ENCODE results near the gene SCCPDH. TPM values are rescaled to one million over a fixed set of nuclear protein-coding genes. Genes with fewer than 3 reads are reported as not detected.
A peak's percentile ranks its signal among the peaks of the same experiment; 100 is the strongest.
"Not testable (repeated sequence)": the region's sequence is repeated elsewhere in the genome, so short reads cannot be mapped to it uniquely, and the experiment has no call there.

The SCCPDH gene
- total and polyA plus RNA-seq, 5 donors from 2014 or later = 1.5 to 5.0 (median 3.3) TPM

DNA sequence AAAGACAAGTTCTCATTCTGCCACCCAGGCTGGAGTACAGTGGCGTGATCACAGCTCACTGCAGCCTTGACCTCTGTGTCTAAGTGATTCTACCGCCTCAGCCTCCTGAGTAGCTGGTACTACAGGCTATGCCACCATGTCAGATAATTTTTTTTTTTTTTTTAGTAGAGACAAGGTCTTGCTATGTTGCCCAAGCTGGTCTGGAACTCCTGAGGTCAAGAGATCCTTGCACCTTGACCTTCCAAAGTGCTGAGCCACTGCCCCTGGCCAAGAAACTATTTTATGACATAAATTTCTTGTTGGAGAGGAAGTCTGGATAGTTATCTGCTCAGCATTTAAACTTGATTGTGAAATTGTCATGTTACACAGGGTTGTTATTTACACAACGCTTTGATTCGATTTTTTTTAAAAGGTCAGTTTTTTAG lies 2.1 kb downstream of the SCCPDH start:
- no peak overlapping the region for H3K27ac Mint-ChIP-seq

DNA sequence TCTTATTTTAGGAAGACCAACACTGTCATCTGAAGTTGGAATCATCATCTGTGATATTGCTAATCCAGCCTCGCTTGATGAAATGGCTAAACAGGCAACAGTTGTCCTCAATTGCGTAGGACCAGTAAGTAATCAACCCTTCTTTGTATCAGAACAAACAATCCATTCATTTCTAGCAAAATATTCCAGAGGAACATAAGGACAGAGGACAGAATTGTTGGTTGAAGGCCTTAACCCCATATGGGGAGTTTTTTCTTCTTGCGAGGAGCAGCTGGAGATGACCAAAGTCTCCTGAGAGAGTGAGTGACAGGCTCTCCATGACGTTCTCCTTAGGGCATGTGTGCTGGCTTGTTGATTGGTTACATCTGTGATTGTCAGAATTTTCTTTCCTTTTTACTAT lies 2.7 kb downstream of the SCCPDH start:
- H3K4me1 ChIP-seq (ENCODE audit: control insufficient read depth, insufficient read depth, low read length, poor library complexity, severe bottlenecking) = peaks cover 12% of the 10 kb centered on the region
- peaks cover 7% of the 10 kb centered on the region for H3K27me3 ChIP-seq (ENCODE audit: control insufficient read depth, insufficient read depth, low read length)
- no peak overlapping the region for H3K27ac ChIP-seq (ENCODE audit: insufficient read depth, low read length, poor library complexity, severe bottlenecking)
- DNase-seq = no peak
- peaks cover 5 to 6% of the 10 kb centered on the region in 2 experiments for H3K9me3 ChIP-seq (ENCODE audit: control insufficient read depth in 2 of 2, low read length in 2 of 2)
- peaks cover 4 to 13% (median 7%) of the 10 kb centered on the region in 4 donors for H3K4me1 Mint-ChIP-seq
- no peaks in the 10 kb centered on the region for H3K36me3 ChIP-seq (ENCODE audit: control insufficient read depth, insufficient read depth, low read length)
- H3K4me3 ChIP-seq (ENCODE audit: low read depth, low read length) = no peak overlapping the region
- H3K36me3 Mint-ChIP-seq = peaks cover 19% of the 10 kb centered on the region
- ATAC-seq (ENCODE audit: low read depth in 2 of 2) = no peak
- H3K4me3 Mint-ChIP-seq = no peak overlapping the region
- no peak overlapping the region for H3K27ac Mint-ChIP-seq
- H3K9me3 Mint-ChIP-seq = peaks cover 0 to 20% (median 11%) of the 10 kb centered on the region in 7 donors
- H3K27me3 Mint-ChIP-seq = peaks cover 16% of the 10 kb centered on the region

More for the DNA sequence above, 2.1 kb downstream of the SCCPDH start:
- Histone ChIP-seq H3K4me1 (ENCODE audit: control insufficient read depth, insufficient read depth, low read length, poor library complexity, severe bottlenecking) (peaks cover 12% of the 10 kb centered on the region), H3K9me3 (ENCODE audit: control insufficient read depth in 2 of 2, low read length in 2 of 2) (peaks cover 5 to 7% of the 10 kb centered on the region in 2 experiments), H3K4me3 (ENCODE audit: low read depth, low read length) (no peak overlapping the region), H3K36me3 (ENCODE audit: control insufficient read depth, insufficient read depth, low read length) (no peaks in the 10 kb centered on the region), H3K27me3 (ENCODE audit: control insufficient read depth, insufficient read depth, low read length) (peaks cover 7% of the 10 kb centered on the region), H3K27ac (ENCODE audit: insufficient read depth, low read length, poor library complexity, severe bottlenecking) (no peak overlapping the region)
- peaks cover 0 to 20% (median 11%) of the 10 kb centered on the region in 7 donors for H3K9me3 Mint-ChIP-seq
- no peak for DNase-seq
- no peak for ATAC-seq (ENCODE audit: low read depth in 2 of 2)
- peak overlapping the region in 1 of 4 donors; percentile 90 for H3K4me3 Mint-ChIP-seq
- H3K27me3 Mint-ChIP-seq = peaks cover 17% of the 10 kb centered on the region
- H3K36me3 Mint-ChIP-seq = peaks cover 17% of the 10 kb centered on the region
- peaks cover 4 to 13% (median 7%) of the 10 kb centered on the region in 4 donors for H3K4me1 Mint-ChIP-seq

DNA sequence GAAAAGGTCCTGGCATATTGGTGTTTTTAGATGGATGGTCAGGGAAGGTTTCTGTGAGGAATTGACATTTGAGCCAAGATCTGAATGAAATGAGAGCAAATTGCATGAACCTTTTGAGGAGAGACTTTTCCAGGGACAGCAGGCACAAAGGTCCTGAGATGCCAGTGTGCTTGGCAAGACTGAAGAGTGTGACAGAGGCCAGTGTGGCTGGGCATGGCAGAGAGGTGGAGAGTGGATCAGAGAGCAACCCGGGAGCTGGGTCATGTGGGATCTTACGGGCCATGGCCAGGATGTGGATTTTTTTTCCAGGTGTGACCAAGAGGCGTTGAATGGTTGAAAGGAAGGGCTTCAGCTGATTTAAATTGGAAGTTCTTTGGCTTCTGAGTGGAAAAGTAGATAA lies 3.4 kb downstream of the SCCPDH start:
- Mint-ChIP-seq H3K4me3 (no peak overlapping the region), H3K36me3 (peaks cover 22% of the 10 kb centered on the region), H3K27ac (no peak overlapping the region), H3K27me3 (peaks cover 12% of the 10 kb centered on the region), H3K9me3 (peaks cover 0 to 20% (median 8%) of the 10 kb centered on the region in 7 donors), H3K4me1 (peaks cover 4 to 13% (median 7%) of the 10 kb centered on the region in 4 donors)
- H3K36me3 ChIP-seq (ENCODE audit: control insufficient read depth, insufficient read depth, low read length) = no peaks in the 10 kb centered on the region
- no peak overlapping the region for H3K4me3 ChIP-seq (ENCODE audit: low read depth, low read length)
- H3K27ac ChIP-seq (ENCODE audit: insufficient read depth, low read length, poor library complexity, severe bottlenecking) = no peak overlapping the region
- peaks cover 5% of the 10 kb centered on the region for H3K27me3 ChIP-seq (ENCODE audit: control insufficient read depth, insufficient read depth, low read length)
- peaks cover 12% of the 10 kb centered on the region for H3K4me1 ChIP-seq (ENCODE audit: control insufficient read depth, insufficient read depth, low read length, poor library complexity, severe bottlenecking)
- DNase-seq = no peak
- no peak for ATAC-seq (ENCODE audit: low read depth in 2 of 2)
- peaks cover 5% of the 10 kb centered on the region in 2 experiments for H3K9me3 ChIP-seq (ENCODE audit: control insufficient read depth in 2 of 2, low read length in 2 of 2)

DNA sequence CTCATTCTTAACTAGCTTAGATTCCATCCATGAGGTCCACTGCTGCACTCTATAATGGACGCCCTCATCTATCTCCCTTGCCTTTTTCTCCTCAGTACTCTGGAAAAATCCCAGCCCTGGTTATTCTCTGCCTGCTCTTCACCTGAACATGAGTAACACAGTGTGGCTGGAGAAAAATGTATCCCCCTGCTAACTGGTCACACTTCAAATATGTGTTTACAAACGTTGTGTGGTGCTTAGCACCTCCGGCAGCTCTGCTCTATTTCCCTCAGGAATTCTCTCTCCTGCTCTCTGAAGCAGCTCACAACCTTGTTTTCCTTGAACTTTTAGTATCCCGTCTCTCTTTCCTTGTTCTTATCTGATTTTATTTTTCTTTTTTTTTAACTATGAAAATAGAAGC lies 4.1 kb downstream of the SCCPDH start:
- no peak overlapping the region for H3K27ac ChIP-seq (ENCODE audit: insufficient read depth, low read length, poor library complexity, severe bottlenecking)
- Mint-ChIP-seq H3K9me3 (peaks cover 0 to 20% (median 8%) of the 10 kb centered on the region in 7 donors), H3K36me3 (peaks cover 22% of the 10 kb centered on the region), H3K4me3 (no peak overlapping the region), H3K27ac (no peak overlapping the region), H3K27me3 (peaks cover 7% of the 10 kb centered on the region), H3K4me1 (peaks cover 4 to 13% (median 7%) of the 10 kb centered on the region in 4 donors)
- no peak overlapping the region for H3K4me3 ChIP-seq (ENCODE audit: low read depth, low read length)
- H3K36me3 ChIP-seq (ENCODE audit: control insufficient read depth, insufficient read depth, low read length) = no peaks in the 10 kb centered on the region
- no peaks in the 10 kb centered on the region for H3K27me3 ChIP-seq (ENCODE audit: control insufficient read depth, insufficient read depth, low read length)
- peaks cover 5% of the 10 kb centered on the region in 2 experiments for H3K9me3 ChIP-seq (ENCODE audit: control insufficient read depth in 2 of 2, low read length in 2 of 2)
- peaks cover 12% of the 10 kb centered on the region for H3K4me1 ChIP-seq (ENCODE audit: control insufficient read depth, insufficient read depth, low read length, poor library complexity, severe bottlenecking)
- no peak for DNase-seq
- no peak for ATAC-seq (ENCODE audit: low read depth in 2 of 2)

DNA sequence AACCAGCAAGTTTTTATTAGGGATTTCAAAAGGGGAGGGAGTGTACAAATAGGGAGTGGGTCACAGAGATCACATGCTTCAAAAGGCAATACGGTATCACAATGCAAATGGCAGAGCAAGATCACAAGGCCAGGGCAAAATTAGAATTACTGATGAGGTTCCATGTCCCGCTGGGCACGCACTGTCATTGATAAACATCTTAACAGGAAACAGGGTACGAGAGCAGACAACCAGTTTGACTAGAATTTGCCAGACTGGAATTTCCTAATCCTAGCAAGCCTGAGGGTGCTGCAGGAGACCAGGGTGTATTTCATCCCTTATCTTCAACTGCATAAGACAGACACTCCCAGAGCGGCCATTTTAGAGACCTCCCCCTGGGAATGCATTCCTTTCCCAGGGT lies 4.8 kb downstream of the SCCPDH start:
- not testable (repeated sequence) for H3K4me1 ChIP-seq (ENCODE audit: control insufficient read depth, insufficient read depth, low read length, poor library complexity, severe bottlenecking); ATAC-seq (ENCODE audit: low read depth in 2 of 2); H3K27ac Mint-ChIP-seq; H3K4me1 Mint-ChIP-seq; H3K27me3 Mint-ChIP-seq; DNase-seq; H3K4me3 Mint-ChIP-seq; H3K36me3 ChIP-seq (ENCODE audit: control insufficient read depth, insufficient read depth, low read length); H3K27me3 ChIP-seq (ENCODE audit: control insufficient read depth, insufficient read depth, low read length); H3K4me3 ChIP-seq (ENCODE audit: low read depth, low read length); H3K27ac ChIP-seq (ENCODE audit: insufficient read depth, low read length, poor library complexity, severe bottlenecking); H3K9me3 ChIP-seq (ENCODE audit: control insufficient read depth in 2 of 2, low read length in 2 of 2)
- Mint-ChIP-seq H3K9me3 (peaks cover 0 to 20% (median 8%) of the 10 kb centered on the region in 7 donors), H3K36me3 (peaks cover 22% of the 10 kb centered on the region)

DNA sequence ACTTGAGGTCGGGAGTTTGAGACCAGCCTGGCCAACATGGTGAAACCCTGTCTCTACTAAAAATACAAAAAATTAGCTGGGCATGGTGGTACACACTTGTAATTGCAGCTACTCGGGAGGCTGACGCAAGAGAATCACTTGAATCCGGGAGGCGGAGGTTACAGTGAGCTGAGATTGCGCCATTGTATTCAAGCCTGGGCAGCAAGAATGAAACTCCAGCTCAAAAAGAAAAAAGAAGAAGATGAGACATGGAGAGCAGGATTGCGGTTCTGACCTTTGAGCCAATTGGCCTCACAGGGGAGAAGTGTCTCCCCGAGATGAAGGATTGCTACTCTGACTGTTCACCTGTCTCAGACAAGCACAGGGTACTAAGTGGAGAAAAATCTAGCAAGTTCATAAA lies 6.6 kb downstream of the SCCPDH start:
- DNase-seq (no peak), ATAC-seq (ENCODE audit: low read depth in 2 of 2) (no peak)
- H3K9me3 ChIP-seq (ENCODE audit: control insufficient read depth in 2 of 2, low read length in 2 of 2) = peaks cover 5% of the 10 kb centered on the region in 2 experiments
- no peaks in the 10 kb centered on the region for H3K4me1 ChIP-seq (ENCODE audit: control insufficient read depth, insufficient read depth, low read length, poor library complexity, severe bottlenecking)
- Mint-ChIP-seq H3K27me3 (no peaks in the 10 kb centered on the region), H3K4me1 (peaks cover 0 to 4% (median 0%) of the 10 kb centered on the region in 4 donors), H3K9me3 (peaks cover 0 to 20% (median 7%) of the 10 kb centered on the region in 7 donors), H3K36me3 (peaks cover 22% of the 10 kb centered on the region), H3K4me3 (no peak overlapping the region), H3K27ac (peak overlapping the region in 1 of 3 donors; percentile 33)
- H3K27me3 ChIP-seq (ENCODE audit: control insufficient read depth, insufficient read depth, low read length) = no peaks in the 10 kb centered on the region
- H3K36me3 ChIP-seq (ENCODE audit: control insufficient read depth, insufficient read depth, low read length) = no peaks in the 10 kb centered on the region
- H3K27ac ChIP-seq (ENCODE audit: insufficient read depth, low read length, poor library complexity, severe bottlenecking) = no peak overlapping the region
- no peak overlapping the region for H3K4me3 ChIP-seq (ENCODE audit: low read depth, low read length)

DNA sequence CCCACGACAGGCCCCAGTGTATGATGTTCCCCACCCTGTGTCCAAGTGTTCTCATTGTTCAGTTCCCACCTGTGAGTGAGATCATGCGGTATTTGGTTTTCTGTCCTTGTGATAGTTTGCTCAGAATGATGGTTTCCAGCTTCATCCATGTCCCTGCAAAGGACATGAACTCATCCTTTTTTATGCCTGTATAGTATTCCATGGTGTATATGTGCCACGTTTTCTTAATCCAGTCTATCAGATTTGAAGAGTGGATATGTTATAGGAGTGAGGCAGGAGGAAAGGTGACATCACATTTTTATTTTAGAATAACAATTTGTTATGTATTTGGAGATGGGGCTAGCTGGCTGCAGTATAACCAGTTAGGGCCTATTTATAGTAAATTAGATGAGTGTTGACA lies 7.7 kb downstream of the SCCPDH start:
- not testable (repeated sequence) for H3K4me3 ChIP-seq (ENCODE audit: low read depth, low read length); H3K9me3 ChIP-seq (ENCODE audit: control insufficient read depth in 2 of 2, low read length in 2 of 2); H3K4me1 ChIP-seq (ENCODE audit: control insufficient read depth, insufficient read depth, low read length, poor library complexity, severe bottlenecking); H3K27ac Mint-ChIP-seq; DNase-seq; H3K4me3 Mint-ChIP-seq; H3K36me3 ChIP-seq (ENCODE audit: control insufficient read depth, insufficient read depth, low read length); H3K27ac ChIP-seq (ENCODE audit: insufficient read depth, low read length, poor library complexity, severe bottlenecking); H3K4me1 Mint-ChIP-seq; ATAC-seq (ENCODE audit: low read depth in 2 of 2); H3K27me3 Mint-ChIP-seq; H3K27me3 ChIP-seq (ENCODE audit: control insufficient read depth, insufficient read depth, low read length)
- H3K9me3 Mint-ChIP-seq = peaks cover 0 to 20% (median 10%) of the 10 kb centered on the region in 7 donors
- peaks cover 22% of the 10 kb centered on the region for H3K36me3 Mint-ChIP-seq

DNA sequence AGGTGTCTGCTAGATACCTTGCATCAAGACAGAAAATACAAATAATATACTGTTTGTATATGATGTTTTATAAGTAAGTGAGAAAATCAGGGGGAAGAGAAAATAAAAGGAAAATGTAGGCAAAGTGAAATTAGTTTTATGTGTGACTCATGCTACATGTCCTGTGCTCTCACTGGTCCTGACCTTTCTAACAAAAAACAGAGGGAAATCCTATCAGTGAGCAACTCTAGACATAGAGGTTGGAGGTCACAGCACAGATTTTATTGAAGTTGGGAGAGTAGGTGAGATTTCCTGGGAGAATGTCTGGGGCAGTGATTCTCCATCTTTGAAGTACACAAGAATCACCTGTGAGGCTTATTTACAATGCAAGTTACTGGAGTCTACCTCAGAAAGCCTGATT lies 9.5 kb downstream of the SCCPDH start:
- ATAC-seq (ENCODE audit: low read depth in 2 of 2) (no peak), DNase-seq (no peak)
- peaks cover under 1 to 13% (median 10%) of the 10 kb centered on the region in 7 donors for H3K9me3 Mint-ChIP-seq
- H3K27ac Mint-ChIP-seq = no peak overlapping the region
- no peaks in the 10 kb centered on the region for H3K4me1 ChIP-seq (ENCODE audit: control insufficient read depth, insufficient read depth, low read length, poor library complexity, severe bottlenecking)
- peaks cover 0 to 4% of the 10 kb centered on the region in 2 experiments for H3K9me3 ChIP-seq (ENCODE audit: control insufficient read depth in 2 of 2, low read length in 2 of 2)
- H3K27me3 Mint-ChIP-seq = no peaks in the 10 kb centered on the region
- H3K4me3 ChIP-seq (ENCODE audit: low read depth, low read length) = no peak overlapping the region
- peaks cover 0 to 4% (median under 1%) of the 10 kb centered on the region in 4 donors for H3K4me1 Mint-ChIP-seq
- no peaks in the 10 kb centered on the region for H3K36me3 ChIP-seq (ENCODE audit: control insufficient read depth, insufficient read depth, low read length)
- H3K36me3 Mint-ChIP-seq = peaks cover 15% of the 10 kb centered on the region
- H3K27me3 ChIP-seq (ENCODE audit: control insufficient read depth, insufficient read depth, low read length) = no peaks in the 10 kb centered on the region
- H3K27ac ChIP-seq (ENCODE audit: insufficient read depth, low read length, poor library complexity, severe bottlenecking) = no peak overlapping the region
- H3K4me3 Mint-ChIP-seq = no peak overlapping the region

Data from CD4-positive, CD25-positive, alpha-beta regulatory T cell (primary cell).